Measurements from ENCODE around the gene SLC25A48.

The SLC25A48 gene

DNA sequence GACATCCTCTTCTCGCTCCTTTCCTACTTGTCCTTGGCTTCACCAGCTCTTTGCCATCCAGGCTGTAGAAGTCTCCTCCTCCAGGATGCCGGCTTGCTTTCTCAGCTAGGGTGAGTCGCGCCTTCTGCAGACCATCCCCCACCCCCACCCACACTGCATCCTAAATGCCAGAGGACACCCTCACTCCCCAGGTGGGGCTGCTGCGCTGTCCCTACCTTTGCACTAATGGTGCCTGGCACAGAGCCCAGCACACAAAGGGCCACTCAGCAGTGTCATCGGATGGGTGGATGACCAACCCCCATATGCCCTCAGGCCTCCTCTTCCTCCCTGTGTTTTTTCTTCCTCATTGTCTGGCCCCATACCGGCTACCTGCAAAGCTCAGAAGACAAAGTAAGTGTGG, 46.3 kb downstream of the SLC25A48 start:
- no peak overlapping the region for H3K4me3 ChIP-seq (ENCODE audit: low read depth, low read length)

DNA sequence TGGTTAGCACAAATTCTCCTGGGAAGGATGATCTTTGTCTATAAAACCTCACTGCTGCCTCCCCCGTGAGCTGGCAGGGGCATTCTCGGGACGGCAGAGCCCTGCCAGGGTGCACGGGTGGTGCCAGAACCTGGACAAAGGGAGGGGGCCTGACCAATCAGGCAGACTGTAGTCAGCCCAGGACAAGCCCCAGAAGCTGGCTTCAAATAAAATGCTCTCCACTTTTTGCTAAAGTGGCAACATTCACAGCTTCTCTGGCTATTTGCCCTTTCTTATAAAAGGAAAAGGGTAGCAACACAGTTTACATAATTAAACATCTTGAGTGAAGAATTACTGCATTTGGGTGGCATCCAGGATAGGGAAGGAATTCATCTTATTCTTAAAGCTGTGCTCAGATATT, 46.8 kb downstream of the SLC25A48 start:
- H3K4me3 ChIP-seq (ENCODE audit: low read depth, low read length): no peak overlapping the region

- H3K4me3 ChIP-seq (ENCODE audit: low read depth, low read length): no peak overlapping the region
These were observed 47.4 kb downstream of the SLC25A48 start for GRCh38 chr5:135881819-135882218.

DNA sequence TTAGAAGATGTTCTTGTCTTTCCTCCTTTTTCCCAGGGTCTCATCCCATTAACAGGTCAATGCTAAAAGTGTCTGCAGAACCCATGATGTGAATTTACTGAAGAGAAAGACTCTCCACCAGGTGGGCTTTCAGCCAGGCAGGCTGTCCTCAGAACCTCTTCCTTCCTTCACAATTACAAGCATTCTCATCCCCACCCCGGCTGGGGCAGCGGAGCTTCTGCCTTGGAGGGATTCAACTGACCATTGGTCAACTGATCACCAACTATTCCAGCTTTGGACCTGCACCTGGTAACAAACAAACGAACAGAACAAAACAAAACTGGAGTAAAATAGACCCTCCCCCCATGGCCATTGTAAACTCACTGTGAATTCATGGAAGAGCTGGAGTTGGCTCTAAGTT, 48.6 kb downstream of the SLC25A48 start:
- H3K4me3 ChIP-seq (ENCODE audit: low read depth, low read length): no peak overlapping the region

DNA sequence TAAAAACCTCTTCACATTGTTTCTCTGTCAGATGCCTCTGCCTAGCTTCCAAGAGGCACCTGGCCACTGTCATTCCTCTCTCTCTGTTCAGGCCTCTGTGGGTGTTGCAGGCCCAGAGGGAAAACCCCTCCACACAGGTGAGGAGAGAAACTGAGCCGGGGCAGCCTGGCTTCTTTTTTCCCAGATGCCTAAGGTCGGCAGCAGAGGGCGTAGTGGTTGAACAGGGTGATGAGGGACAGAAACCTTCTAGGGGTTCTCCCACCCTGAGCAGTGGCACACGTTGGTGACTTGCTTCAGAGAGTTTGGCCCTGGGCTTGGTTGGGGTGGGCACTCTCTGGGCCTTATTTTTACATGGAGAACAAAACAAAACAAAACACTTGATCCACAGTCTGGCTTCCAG, 49.0 kb downstream of the SLC25A48 start:
- H3K4me3 ChIP-seq (ENCODE audit: low read depth, low read length): no peak overlapping the region

DNA sequence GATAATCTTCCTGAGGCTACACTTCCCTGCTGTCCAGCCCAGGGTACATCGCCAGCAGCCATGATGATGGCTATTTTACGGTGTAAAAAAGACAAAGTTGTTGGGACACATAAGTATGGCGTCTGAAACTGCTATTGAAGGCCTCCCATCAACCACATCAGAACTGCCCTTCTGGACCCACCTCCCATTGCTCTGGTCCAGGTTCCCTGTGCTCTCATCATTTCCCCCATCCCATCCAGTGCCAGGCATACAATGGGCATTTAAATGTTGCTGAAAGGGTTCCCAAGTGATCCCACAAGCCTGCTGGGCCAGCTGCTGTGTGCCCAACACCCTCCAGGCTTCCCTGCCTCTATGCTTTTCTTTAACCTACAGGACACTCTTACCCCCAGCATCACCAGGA, 50.6 kb downstream of the SLC25A48 start:
- H3K4me3 ChIP-seq (ENCODE audit: low read depth, low read length): no peak overlapping the region

DNA sequence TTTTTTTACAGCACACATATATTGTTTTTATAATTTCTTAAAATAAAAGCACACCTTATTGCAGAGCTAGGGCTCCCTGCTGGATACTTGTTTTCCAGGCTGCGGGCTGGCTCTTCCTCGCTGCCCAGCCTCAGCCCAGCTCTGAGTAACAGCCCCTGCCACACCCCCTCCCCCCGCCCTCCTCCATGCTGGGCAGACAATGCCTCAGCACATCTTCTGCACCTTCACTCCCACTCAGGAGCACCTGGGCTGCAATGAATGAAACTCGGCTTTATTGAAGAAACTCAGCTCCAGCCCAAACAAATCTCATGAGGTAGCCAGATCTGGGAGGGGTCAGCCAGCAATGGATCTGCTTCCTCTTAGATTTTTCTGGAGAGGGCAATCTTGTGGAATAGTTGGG, 51.7 kb downstream of the SLC25A48 start:
- H3K4me3 ChIP-seq (ENCODE audit: low read depth, low read length): no peak overlapping the region

DNA sequence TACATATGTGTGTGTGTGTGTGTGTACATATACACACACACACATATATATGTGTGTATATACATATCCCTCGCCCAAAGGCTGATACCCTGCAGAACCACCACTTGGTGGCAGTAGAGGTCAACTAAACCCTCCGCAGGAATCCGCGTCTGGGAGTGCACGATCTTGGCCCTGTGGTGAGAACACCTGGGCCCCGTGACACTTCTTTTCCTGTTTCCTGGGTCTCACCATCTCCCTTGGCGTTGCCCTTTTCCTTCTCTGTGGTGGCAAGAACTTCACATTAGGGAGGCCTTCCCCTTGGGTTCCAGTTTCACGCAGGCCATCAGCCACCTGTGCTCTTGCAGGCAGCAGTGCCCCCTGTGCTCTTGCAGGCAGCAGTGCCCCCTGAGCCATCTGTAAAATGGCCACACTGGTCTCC, 53.0 kb downstream of the SLC25A48 start:
- H3K4me3 ChIP-seq (ENCODE audit: low read depth, low read length): no peak overlapping the region

- no peak overlapping the region for H3K4me3 ChIP-seq (ENCODE audit: low read depth, low read length)
These were observed 53.6 kb downstream of the SLC25A48 start for GRCh38 chr5:135887881-135888614.

DNA sequence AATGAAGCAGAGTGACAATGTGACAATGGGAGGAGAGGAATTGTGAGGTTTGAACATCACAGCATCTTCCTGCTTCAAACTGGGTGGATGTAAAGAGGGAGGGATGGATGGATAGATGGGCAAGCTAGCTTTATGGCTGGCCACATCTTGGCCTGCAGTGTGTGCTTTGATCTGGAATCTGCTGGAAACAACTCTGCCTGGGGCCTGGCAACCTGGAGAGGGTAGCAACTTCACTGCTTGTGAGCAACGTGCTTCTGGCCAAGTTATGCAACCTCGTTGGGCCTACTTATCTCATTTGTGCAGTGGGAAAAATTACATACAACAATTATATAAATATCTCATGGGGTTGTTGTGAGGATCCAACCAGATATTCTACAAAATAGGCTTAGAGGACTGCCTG, 55.8 kb downstream of the SLC25A48 start:
- no peak overlapping the region for H3K4me3 ChIP-seq (ENCODE audit: low read depth, low read length)

GRCh38 chr5:135890867-135891266, 56.4 kb downstream of the SLC25A48 start:
- H3K4me3 ChIP-seq (ENCODE audit: low read depth, low read length): no peak overlapping the region

GRCh38 chr5:135891268-135891667, 56.8 kb downstream of the SLC25A48 start:
- no peak overlapping the region for H3K4me3 ChIP-seq (ENCODE audit: low read depth, low read length)

DNA sequence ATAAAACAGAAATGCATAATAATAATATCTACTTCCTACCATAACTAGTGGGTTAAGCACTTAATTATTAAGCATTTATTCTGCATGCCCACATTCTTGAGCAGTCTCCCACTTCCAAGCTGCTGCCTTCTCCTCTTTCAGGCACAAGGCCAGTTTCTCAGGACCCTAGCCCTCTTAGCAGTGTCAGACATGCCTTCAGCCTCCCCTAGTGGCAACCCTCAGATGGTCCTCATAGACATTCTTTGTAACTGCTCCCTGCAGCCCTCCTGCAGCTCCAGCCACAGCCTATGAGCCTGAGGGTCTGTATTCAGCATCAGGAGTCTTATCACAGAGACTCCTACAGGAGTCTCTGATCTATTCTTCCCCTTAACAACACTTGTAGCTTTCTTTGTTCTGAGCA, 57.3 kb downstream of the SLC25A48 start:
- no peak overlapping the region for H3K4me3 ChIP-seq (ENCODE audit: low read depth, low read length)

GRCh38 chr5:135894276-135894675, 59.8 kb downstream of the SLC25A48 start:
- no peak overlapping the region for H3K4me3 ChIP-seq (ENCODE audit: low read depth, low read length)

DNA sequence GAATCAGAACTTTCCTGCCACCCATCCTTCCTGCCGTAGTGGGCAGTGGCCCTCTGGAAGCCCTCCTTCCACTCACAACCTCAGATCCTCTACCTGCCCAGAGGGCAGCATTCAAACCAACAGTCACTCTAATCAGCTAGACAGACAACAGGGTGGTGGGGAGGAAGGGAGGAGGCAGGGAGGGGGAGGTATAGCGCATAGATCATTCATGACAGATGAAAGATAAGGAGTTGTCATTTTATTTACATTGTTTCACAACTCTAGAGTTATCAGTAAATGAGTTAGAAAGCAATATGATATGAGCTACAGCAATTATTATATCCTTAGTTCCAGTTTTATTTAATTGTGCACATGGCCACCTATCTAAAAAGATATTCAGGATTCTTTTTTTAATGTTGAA, 60.3 kb downstream of the SLC25A48 start:
- H3K4me3 ChIP-seq (ENCODE audit: low read depth, low read length): no peak overlapping the region

DNA sequence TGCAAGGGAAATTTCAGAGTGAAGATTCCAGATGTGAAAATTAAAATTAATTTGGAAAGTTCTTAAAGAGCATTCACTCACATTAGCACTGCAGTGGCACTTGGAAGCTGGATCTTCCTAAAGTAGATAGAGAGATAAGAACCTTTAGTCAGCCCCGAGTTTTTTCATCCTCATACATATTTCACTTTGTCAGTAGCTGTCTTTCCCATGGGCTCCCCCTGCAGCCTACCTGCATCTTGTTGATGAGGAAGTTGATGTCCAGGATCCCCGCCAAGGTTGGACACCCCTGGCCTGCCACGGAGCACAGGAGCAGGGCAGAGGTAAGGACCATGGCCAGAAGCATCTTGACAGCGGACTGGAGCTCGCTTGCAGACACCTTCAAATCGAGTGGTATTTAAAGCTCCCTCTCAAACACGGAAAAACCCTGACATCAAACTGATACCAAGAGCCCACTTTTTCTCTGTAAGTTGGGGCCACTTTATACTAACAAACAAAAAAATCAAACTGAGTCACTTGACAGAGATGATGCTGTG, 61.1 kb downstream of the SLC25A48 start, which contains the start of gene IL9:
Gene IL9 (minus strand): TSS at position 368 of the 533 bp plus-strand sequence. CDS start 25 bp downstream, at position 343.
- no peak within 1 kb of the TSS for H3K4me3 ChIP-seq (ENCODE audit: low read depth, low read length)

DNA sequence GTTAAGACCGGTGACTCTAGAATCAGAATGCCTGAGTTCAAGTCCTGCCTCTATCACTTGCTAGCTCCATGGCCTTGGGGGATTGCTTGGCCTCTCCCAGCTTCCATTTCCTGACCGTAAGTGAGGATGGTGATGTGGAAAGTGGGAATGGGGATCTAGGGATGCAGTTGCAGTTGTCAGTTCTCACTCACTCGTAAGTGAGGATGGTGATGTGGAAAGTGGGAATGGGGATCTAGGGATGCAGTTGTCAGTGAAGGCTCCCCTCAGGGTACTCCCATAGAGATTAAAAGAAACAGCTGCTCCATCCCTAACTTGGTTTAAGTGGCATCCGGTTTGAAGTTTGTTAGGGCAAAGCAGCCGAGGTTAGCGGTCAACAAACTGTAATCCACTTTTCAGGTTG, 64.2 kb downstream of the SLC25A48 start:
- H3K4me3 ChIP-seq (ENCODE audit: low read depth, low read length): no peak overlapping the region

DNA sequence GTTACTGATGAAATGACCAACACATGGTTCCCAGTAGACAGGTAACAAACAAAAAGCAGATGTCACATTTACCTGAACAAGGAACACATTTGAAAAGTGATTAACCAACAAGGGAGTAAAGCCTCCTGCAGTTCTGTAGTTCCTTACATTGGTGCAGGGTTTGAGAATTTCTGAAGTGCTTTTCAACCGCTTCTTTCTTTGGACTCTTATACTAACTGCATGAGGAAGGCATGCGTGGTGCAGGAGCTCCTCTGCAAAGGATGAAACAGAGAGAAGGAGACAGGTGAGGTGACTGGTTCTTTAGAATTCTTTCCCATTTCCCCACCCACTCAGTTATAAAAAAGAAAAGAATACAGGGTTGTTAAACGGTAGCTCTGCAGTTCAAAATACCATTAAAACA, 65.8 kb downstream of the SLC25A48 start:
- H3K4me3 ChIP-seq (ENCODE audit: low read depth, low read length): no peak overlapping the region

- H3K4me3 ChIP-seq (ENCODE audit: low read depth, low read length): no peak overlapping the region
These were observed 67.2 kb downstream of the SLC25A48 start for GRCh38 chr5:135901633-135902032.

- H3K4me3 ChIP-seq (ENCODE audit: low read depth, low read length): no peak overlapping the region
These were observed 70.7 kb downstream of the SLC25A48 start for GRCh38 chr5:135905144-135905543.

- H3K4me3 ChIP-seq (ENCODE audit: low read depth, low read length): no peak overlapping the region
These were observed 79.5 kb downstream of the SLC25A48 start for GRCh38 chr5:135913713-135914626.
